HUES6 (cell line): Measurements from ENCODE around the gene ZNF554.

Experiments
- H3K27ac ChIP-seq: 2 replicates; pipeline ENCODE4 v1.7.0; 2013; ENCODE audit warnings: low read depth, mild to moderate bottlenecking, low read length, inconsistent platforms
- H3K27me3 ChIP-seq: 2 replicates; pipeline ENCODE4 v1.6.1; 2013; ENCODE audit warnings: low read length; ENCODE audit not compliant: control insufficient read depth, insufficient read depth
- H3K36me3 ChIP-seq: 2 replicates; pipeline ENCODE4 v1.6.1; 2013; ENCODE audit warnings: low read length; ENCODE audit not compliant: control insufficient read depth, insufficient read depth
- H3K4me1 ChIP-seq: 2 replicates; pipeline ENCODE4 v1.6.1; 2013; ENCODE audit warnings: low read length; ENCODE audit not compliant: control insufficient read depth, insufficient read depth
- H3K4me3 ChIP-seq: 2 replicates; pipeline ENCODE4 v1.5.1; 2013; ENCODE audit warnings: low read depth, low read length
- H3K9ac ChIP-seq: one replicate; pipeline ENCODE4 v1.6.1; 2013; ENCODE audit warnings: mild to moderate bottlenecking, low read length
- H3K9me3 ChIP-seq: 2 replicates; pipeline ENCODE4 v1.6.1; 2013; ENCODE audit warnings: low read depth, low read length; ENCODE audit not compliant: control insufficient read depth, insufficient read depth

Gene ZNF554

DNA sequence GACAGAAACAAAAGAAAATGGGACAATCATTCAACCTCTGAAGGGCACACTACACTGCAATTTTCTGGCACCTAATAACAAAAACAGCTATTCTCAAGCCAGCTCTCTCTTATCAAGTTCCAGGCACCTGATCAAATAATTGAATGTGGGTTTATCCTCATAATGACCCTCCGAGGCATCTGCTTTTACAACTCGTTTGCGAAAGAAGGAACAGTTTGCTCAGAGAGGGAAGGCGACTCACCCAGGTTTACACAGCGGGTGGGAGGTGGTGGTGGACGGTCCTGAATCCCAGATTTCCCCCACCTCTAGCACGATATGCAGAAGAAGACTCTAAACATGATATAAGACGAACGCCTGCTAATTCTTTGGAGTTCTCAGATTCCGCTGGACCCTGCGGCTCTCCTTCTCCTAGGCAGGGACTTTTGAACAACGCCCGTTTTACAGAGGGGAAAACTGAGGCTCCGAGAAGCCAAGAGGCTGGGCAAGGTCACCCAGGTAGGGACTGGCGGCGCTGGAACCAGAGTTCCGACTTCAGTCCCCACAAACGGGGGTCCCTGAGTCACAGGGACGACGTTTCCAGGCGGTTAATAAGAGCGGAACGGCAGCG is 37.2 kb upstream of the ZNF554 start:
- peak overlapping the region; percentile 76 for H3K27ac ChIP-seq
- peak overlapping the region; percentile 89 for H3K4me3 ChIP-seq
- peak overlapping the region; percentile 93 for H3K9ac ChIP-seq
- no peaks in the 10 kb centered on the region for H3K27me3 ChIP-seq
- peaks cover 11% of the 10 kb centered on the region for H3K36me3 ChIP-seq
- peaks cover 12% of the 10 kb centered on the region for H3K4me1 ChIP-seq
- H3K9me3 ChIP-seq, result no peaks in the 10 kb centered on the region

GRCh38 chr19:2782936-2783780 is 36.5 kb upstream of the ZNF554 start, which contains the start of gene SGTA:
TSS of gene SGTA (minus strand) at chr19:2783273. CDS start at chr19:2769068, 14,205 bp downstream.
- H3K9ac ChIP-seq, result peak within 1 kb of the TSS; percentile 93
- H3K27me3 ChIP-seq, result no peaks in the 10 kb centered on the region
- H3K4me3 ChIP-seq, result peak within 1 kb of the TSS; percentile 89
- H3K36me3 ChIP-seq, result peaks cover 13% of the 10 kb centered on the region
- H3K4me1 ChIP-seq, result peaks cover 12% of the 10 kb centered on the region
- peak within 1 kb of the TSS; percentile 76 for H3K27ac ChIP-seq
- no peaks in the 10 kb centered on the region for H3K9me3 ChIP-seq

DNA sequence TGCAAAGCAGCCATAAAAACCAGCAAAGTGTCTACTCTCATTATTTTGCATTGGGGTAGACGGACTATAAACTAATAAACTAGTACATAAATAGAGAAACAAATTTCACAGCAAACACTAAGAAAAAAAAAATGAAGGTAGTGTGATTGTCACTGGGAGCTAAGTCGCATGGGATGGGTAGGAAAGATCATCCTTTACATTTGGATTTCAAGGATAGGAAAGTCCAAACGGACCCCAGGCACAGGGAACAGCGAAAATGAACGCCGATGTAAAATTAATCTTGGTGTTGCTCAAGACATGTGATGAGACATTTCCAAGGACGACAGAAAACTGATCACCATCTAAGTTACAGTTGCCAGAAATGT is 35.9 kb upstream of the ZNF554 start:
- Histone ChIP-seq H3K36me3 (peaks cover 18% of the 10 kb centered on the region), H3K9ac (peak overlapping the region; percentile 20), H3K4me1 (peaks cover 12% of the 10 kb centered on the region), H3K27me3 (no peaks in the 10 kb centered on the region), H3K9me3 (no peaks in the 10 kb centered on the region), H3K27ac (no peak overlapping the region), H3K4me3 (0 out of 2 replicates have a peak overlapping the region, but pooled peaks have one; percentile 5)

- peaks cover 21% of the 10 kb centered on the region for H3K36me3 ChIP-seq
- peak within 1 kb of the TSS; percentile 78; the same call in 1 of the 2 replicates for H3K27ac ChIP-seq
- no peaks in the 10 kb centered on the region for H3K27me3 ChIP-seq
- peak within 1 kb of the TSS; percentile 95 for H3K4me3 ChIP-seq
- no peaks in the 10 kb centered on the region for H3K9me3 ChIP-seq
- peak within 1 kb of the TSS; percentile 84 for H3K9ac ChIP-seq
- H3K4me1 ChIP-seq, result peaks cover 12% of the 10 kb centered on the region
Measured at GRCh38 chr19:2785244-2785997, 34.2 kb upstream of the ZNF554 start, which contains the start of gene THOP1. TSS of gene THOP1 (plus strand) at chr19:2785503. CDS start at chr19:2785663, 160 bp downstream.

- Histone ChIP-seq H3K36me3 (peaks cover 32% of the 10 kb centered on the region), H3K27me3 (no peaks in the 10 kb centered on the region), H3K4me1 (peaks cover 8% of the 10 kb centered on the region), H3K9ac (no peak overlapping the region), H3K9me3 (no peaks in the 10 kb centered on the region), H3K4me3 (no peak overlapping the region), H3K27ac (no peak overlapping the region)
Measured at GRCh38 chr19:2787115-2787514, 32.6 kb upstream of the ZNF554 start.

- H3K4me3 ChIP-seq, result no peak overlapping the region
- H3K4me1 ChIP-seq, result peaks cover 7% of the 10 kb centered on the region
- no peak overlapping the region for H3K27ac ChIP-seq
- H3K9ac ChIP-seq, result no peak overlapping the region
- no peaks in the 10 kb centered on the region for H3K27me3 ChIP-seq
- H3K9me3 ChIP-seq, result no peaks in the 10 kb centered on the region
- peaks cover 38% of the 10 kb centered on the region for H3K36me3 ChIP-seq
Measured at GRCh38 chr19:2788237-2788636, 31.4 kb upstream of the ZNF554 start.

DNA sequence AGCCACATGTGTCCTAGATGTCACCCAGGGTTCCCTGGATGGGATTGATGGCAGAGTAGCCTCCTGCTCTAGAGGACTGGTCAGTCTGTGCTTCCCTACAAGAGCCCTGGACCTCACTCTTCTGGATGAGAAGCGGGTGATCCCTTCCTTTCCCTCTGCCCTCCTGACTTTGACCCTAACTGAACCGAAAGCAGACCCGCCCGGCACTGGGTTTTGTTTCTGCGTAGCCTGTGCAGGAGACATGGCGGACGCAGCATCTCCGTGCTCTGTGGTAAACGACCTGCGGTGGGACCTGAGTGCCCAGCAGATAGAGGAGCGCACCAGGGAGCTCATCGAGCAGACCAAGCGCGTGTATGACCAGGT is 29.5 kb upstream of the ZNF554 start:
- Histone ChIP-seq H3K36me3 (peaks cover 55% of the 10 kb centered on the region), H3K4me3 (no peak overlapping the region), H3K27ac (no peak overlapping the region), H3K4me1 (peaks cover 7% of the 10 kb centered on the region), H3K9ac (no peak overlapping the region), H3K27me3 (no peaks in the 10 kb centered on the region), H3K9me3 (no peaks in the 10 kb centered on the region)

GRCh38 chr19:2790557-2791271 is 29.0 kb upstream of the ZNF554 start:
- Histone ChIP-seq H3K4me1 (peaks cover 7% of the 10 kb centered on the region), H3K4me3 (no peak overlapping the region), H3K27ac (no peak overlapping the region), H3K27me3 (no peaks in the 10 kb centered on the region), H3K9ac (no peak overlapping the region), H3K9me3 (no peaks in the 10 kb centered on the region), H3K36me3 (peaks cover 60% of the 10 kb centered on the region)

DNA sequence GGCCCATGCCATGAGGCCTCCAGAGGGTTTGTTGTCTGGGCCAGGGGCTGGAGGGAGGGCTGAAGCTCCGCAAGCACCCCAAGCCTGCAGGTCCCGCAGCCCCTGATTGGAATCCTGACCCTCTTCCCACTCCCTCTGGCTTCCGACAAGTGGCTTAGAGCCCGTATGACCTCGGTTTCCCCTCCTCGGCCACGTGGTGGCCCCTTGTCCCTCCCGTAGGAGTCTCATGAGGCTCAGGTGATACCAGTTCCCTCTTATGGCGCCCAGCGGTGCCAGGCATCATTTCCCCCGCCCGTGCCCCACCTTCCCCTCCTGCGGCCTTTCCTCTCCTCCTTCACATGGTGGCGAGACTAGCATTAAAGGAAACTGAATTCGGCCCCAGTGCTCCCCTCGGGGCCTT is 28.2 kb upstream of the ZNF554 start:
- H3K27me3 ChIP-seq, result no peaks in the 10 kb centered on the region
- H3K36me3 ChIP-seq, result peaks cover 67% of the 10 kb centered on the region
- no peak overlapping the region for H3K27ac ChIP-seq
- 0 out of 2 replicates have a peak, but pooled peaks cover 4% of the 10 kb centered on the region for H3K4me1 ChIP-seq
- H3K9me3 ChIP-seq, result no peaks in the 10 kb centered on the region
- no peak overlapping the region for H3K9ac ChIP-seq
- no peak overlapping the region for H3K4me3 ChIP-seq

DNA sequence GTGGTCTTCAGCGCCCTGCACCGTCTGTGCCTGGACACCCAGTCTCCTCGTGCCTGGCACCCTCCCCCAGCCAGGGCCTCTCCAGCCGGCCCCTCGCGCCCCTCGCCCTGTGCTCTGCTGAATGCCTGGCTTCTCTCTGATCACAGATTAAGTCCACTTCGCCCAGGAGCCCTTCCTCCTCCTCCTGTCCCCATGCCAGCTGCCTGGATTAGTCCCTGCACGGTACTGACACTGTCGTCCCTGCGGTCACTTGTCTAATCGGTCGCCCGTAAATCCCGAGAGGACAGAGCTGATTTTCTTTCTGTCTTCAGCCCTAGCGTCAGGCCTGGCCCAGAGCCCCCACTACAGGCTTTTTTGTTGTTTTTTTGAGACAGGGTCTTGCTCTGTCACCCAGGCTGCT is 27.8 kb upstream of the ZNF554 start:
- no peak overlapping the region for H3K27ac ChIP-seq
- no peak overlapping the region for H3K4me3 ChIP-seq
- no peaks in the 10 kb centered on the region for H3K27me3 ChIP-seq
- H3K4me1 ChIP-seq, result 0 out of 2 replicates have a peak, but pooled peaks cover 3% of the 10 kb centered on the region
- H3K9ac ChIP-seq, result no peak overlapping the region
- H3K36me3 ChIP-seq, result peaks cover 72% of the 10 kb centered on the region
- H3K9me3 ChIP-seq, result no peaks in the 10 kb centered on the region
